Activated CD8-positive, alpha-beta memory T cell treated with anti-CD3 and anti-CD28 coated beads for 48 hours (primary cell): ENCODE results near the gene TRAF7.

ENCODE experiments used
- DNase-seq, 3 experiments: peaks; one replicate each; pipeline ENCODE4 v3.0.0-alpha.2; 2020; ENCODE audit warnings: low read depth in 2 of 3, low spot score in 2 of 3

The TRAF7 gene

DNA sequence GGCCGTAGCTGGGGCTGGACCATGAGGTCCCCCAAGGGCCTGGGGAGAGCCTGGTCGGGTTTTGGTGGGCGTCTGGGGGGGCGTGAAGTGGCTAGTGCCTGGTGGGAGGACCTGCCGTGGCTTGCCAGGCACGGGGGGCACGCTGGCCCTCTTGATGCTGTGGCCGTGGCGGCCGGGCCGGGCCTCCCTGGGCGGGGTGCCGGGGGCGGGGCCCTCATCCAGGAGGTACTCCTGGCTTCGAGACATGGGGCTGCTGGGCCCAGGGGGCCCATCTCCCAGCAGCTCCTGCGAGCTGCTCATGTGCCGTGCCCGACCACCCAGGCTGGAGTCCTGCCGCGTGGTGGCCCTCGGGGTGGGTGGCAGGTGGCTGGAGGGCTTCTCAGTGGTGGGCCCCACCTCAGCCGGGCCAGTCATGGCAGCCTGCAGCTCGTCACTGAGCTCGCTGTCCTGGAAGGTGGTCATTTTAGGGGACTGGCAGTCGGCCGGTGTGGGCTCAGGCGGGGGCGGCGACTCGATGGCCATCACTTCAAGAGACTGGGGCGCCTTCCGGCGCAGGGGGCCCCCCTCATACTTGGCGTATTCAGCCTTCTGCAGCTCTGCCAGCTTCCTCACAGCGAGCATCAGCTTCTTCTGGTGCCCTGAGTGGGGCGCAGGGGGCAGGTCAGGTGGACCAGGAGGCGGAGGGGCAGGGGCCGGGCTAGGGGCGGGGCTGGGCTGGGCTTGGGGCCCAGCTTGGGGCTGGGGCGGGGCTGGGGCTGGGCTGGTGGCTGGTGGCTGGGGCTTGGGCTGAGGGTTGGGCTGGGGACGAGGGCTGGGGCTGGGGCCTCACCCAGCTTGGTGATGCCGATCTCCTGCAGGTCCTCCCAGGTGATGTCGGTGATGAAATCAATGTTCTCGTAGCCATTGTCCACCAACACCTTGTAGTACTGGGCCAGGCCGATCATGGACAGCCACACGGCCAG lies 25.7 kb downstream of the TRAF7 start:
- DNase-seq, result no peak

DNA sequence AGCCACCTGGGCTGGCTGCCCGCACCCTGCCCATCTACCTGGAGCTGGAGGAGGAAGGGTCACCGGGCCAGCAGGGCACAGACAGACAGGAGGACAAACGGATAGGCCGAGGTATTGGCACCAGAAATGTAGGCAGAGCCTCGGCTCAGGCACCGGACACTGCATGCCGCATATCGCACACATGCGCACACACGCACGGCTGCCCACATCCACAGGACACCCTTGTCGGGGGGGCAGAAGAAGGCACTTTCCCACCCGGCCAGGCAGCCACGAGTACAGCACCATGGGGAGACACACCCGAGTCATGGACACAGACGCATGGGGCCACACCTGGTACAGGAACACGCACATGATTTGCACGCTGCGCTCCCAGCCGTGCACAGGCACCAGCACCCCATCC lies 26.4 kb downstream of the TRAF7 start:
- no peak for DNase-seq

DNA sequence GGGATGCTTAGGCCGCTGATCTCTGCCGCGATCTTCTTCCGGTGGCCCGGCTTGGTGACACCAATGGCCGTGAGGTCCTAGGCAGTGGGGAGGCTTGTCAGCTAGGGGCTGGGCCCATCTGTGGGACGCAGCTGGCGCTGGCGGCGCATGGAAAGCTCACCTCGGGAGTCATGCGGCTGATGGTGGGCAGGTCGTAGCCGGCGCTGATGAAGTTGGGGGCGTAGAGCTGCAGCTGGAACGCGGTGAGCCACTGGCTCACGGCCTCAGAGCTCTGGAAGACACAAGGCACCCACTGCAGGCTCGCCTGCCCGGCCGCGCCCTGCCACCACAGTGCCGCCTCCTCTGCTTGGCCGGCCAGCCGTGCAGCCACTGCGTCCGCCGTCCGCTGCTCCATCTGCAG lies 28.1 kb downstream of the TRAF7 start:
- no peak for DNase-seq

DNA sequence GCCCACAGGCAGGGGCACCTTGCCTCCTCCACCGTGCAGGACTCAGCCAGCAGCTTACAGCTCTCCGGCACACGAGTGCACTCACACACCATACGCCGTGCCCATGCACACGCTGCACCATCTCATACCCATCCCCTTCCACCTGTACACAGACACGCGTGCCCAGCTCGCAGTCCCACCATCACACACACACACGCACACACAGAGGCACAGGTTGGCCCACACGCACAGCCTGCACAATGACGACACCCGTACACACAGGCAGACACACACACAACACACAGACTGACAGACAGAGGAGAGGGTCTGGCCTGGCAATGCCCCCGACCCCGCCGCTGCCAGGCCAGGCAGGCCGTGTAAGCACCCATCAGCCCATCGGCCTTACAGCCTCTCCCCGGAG lies 28.8 kb downstream of the TRAF7 start:
- DNase-seq, result no peak

DNA sequence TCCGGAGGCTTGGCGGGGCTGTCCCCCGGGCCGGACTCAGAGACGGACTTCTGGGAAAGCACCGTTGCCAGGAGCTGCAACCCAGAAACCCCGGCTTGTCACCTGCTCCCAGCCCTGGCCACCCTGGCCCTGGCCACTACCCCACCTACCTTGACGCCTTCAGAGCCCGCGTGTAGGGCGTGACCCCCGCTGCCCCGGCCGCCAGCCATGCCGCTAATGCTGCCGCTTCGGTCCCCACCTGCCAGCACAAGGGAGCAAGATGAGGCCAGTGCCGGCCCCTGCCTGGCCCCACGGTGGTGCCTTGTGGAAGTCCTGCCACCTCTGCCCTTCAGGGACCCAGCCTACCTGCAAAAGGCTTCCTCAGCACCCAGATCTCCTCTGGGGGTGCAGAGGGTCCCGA lies 29.4 kb downstream of the TRAF7 start:
- no peak for DNase-seq

DNA sequence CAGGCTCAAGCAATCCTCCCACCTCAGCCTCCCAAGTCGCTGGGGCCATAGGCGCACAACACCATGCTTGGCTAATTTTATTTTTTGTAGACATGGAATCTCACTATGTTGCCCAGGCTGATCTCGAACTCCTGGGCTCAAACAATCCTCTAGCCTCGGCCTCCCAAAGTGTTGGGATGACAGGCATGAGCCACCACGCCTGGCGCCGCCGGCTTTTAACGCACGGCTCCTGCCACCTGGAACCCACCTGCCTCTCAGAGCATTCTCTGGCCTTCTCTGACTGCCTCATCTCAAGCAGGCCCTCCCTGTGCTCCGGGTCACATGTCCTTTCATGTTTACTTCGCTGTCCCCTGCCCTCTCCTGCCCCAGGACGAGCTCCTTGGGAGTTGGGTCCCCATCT lies 30.5 kb downstream of the TRAF7 start:
- no peak for DNase-seq

DNA sequence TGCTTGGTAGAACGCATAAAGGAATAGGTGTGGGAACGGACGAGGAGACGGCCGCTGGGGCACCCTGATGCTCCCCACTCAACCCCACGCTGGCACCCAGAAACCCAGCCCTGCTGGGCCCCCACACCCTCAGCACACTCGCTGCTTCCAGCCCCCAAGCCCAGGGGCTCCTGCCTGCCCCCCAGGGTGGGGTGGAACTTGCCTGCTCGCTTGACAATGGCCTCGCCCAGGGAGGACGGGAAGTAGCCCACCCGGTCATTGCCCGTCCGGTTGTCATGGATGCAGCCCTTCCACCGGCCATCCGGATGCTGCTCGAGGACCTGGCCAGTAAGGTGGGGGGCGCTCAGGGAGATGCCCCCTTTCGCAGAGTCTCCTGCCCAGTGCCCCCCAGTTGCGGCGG lies 30.9 kb downstream of the TRAF7 start:
- no peak for DNase-seq

DNA sequence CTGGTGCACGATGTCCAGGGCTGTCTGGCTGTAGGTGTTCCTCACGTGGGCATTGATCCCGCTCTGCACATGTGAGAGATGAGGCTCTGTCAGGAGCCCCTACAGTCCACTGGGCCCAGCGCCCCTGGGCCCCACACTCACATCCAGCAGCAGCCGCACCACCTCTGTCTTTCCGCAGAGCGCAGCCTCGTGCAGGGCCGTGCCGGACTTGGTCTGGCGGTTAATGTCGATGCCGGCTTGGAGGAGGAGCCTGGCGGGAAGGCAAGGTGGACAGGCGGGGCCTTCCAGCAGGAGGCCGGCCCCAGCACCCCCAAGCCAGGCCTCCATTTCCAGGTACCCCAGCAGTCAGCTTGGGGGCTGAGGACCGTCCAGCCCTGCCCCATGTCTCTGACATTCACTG lies 31.6 kb downstream of the TRAF7 start:
- no peak for DNase-seq

DNA sequence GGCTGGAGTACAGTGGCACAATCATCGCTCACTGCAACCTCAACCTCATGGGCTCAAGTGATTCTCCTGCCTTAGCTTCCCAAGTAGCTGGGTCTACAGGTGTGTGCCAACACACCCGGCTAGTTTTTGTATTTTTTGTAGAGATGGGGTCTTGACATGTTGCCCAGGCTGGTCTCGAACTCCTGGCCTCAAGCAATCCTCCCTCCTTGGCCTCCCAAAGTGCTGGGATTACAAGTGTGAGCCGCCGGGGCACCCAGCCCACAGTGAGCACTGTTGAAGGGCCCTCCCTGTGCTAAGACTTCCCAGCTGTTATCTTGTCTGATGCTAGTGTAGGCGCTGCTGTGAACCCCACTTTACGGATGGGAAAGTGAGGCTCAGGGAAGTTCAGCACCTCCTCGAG lies 32.8 kb downstream of the TRAF7 start:
- no peak for DNase-seq

DNA sequence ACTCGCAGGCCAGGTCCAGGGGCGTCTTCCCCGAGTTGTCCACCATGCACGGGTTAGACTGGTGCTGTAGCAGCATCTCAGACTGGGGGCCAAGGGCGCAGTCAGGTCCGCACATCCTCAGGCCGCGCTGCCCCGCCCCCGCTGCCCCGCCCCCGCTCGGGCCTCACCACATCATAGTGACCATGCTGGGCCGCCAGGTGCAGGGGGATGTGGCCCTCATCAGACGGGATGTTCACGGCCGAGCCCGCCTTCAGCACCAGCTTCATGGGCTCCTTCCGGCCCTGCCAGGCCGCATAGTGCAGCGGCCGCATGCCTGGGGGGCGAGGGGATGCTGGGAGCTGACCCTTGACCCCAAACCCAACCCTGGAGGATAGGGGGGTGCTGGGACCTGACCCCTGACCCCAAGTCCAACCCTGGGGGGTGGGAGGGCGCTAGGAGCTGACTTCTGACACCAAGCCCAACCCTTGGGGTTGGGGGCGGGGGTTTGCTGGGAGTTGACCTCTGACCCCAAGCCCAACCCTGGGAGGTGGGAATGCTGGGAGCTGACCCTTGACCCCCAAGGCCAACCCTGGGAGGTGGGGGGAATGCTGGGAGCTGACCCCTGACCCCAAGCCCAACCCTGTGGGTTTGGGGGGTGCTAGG lies 33.8 kb downstream of the TRAF7 start:
- DNase-seq, result no peak

DNA sequence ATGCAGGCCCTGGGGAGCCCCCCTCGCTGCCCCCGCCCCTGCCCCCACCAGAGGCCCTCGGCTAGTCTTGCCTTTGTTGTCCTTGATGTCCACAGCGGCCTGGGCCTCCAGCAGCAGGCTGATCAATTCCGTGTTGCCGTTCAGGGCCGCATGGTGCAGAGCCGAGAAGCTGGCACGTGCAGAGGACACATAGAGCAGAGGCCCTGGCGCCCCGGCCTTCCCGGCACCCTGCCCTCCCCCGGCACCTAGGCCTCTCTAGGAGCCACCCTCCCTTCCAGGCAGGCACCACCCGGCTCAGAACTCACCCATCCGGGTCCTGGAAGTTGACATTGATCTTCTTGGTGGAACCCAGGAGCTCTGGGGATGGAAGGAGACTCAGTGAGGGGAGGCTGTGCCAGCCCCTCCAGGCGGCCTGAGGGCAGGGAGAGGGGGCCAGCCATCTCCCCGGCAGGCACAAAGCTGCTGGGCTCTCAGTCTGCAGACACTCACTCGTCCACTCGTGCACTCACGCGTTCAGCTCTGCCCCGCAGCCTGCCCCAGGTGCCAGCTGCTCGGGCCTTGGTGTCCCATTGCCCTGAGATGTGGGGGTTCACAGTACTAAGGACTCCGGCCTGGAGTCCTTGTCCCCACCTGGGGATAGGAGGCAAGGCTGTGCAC lies 34.5 kb downstream of the TRAF7 start:
- DNase-seq, result no peak

DNA sequence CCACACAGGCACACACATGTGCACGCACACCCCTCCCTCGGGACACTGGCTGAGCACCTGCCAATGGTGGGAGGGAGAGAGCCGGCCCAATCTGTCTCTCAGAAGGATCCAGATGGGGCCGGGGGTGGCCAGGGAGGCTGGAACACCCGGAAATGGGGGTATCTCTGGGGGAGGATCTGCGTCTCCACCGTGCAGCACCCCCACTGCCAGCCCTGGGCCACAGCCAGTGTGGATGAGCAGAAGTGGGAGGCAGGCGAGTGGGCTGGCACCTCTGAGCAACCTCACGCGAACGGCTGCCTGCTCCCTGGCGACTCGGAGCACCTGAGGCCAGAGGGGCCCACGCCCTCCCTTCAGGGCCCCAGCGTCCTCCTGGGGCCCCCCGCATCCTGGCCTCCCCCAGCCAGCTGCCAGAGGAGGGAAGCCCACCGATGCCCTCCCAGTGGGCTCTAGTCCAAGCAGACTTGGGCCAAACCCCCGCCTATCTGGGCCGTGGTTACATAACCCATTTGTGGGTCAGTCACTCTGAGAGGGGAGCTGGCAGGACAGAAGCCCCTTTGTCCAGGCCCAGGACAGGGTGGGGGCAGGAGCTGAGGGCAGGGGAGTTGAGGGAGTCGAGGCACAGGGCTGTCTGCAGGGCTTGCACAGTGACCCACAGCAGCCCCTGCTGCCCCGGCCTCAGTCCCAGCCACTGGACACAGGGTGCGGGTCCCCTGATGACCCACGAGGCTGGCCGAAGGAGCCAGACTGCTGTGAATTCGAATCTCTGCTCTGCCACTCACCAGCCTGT lies 35.3 kb downstream of the TRAF7 start:
- DNase-seq, result no peak

DNA sequence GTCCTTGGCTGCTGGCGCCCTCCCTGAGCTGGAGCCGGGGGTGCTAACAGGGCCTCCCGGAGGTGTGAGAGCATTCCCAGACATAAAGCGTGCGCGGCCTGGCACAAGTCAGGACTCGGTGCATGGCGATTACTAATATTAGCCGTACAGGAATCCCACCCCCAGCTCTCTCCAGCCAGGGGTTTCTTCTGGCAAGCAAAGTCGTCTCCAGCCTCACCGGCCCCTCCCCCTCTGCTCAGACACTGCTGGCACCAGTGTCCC lies 35.8 kb downstream of the TRAF7 start:
- no peak for DNase-seq

DNA sequence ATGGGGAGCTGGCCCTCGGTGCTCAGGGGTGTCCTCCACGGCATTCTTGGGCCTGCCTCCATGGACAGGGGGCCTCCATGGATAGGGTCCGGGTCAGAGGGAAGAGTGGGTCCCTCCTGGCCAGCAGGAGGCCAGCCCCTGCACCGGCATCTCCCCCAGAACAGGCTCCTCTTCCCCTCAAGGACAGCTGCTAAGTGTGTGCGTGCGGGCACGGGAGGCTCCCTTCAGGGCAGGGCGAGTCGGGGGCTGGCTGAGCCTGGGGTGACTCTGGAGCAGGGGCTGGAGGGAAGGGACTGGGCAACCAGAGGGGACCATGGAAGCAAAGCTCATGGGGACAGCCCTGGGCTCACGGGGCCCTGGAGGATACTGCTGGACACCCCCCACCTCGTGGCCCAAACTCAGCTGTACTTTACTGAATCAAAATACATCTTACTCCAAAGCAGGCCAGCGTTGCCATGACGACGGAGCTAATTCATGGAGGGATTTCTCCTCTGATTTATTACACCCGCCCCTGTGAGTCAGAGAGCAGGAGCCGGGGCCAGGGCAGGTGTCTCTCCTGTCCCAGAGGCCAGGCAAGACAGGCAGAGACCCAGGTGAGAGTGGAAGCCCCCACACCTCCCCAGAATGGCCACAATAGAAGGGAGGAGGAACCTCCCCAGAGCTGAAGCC lies 38.7 kb downstream of the TRAF7 start:
- no peak for DNase-seq

DNA sequence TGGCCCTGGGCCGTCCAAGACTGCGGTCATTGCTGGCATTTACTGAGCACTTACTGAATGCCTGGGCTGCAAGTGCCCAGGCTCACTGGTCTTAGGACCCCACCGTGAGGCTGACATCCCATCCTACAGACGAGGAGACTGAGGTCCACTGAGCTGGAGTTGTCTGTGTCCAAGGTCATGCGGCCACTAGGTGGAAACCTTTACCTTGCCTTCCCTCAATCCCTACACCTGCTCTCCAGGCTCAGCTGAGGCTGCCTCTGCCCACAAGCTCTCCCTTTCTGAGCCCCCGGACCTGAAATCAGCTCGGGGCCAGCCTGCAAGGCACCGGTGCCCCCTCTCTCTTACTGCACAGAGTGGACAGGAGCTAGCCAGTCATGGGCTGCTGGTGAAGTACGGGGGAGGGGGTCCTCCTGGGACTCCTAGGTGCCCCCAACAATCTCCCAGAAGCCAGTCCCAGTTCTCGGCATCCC lies 39.3 kb downstream of the TRAF7 start:
- no peak for DNase-seq

DNA sequence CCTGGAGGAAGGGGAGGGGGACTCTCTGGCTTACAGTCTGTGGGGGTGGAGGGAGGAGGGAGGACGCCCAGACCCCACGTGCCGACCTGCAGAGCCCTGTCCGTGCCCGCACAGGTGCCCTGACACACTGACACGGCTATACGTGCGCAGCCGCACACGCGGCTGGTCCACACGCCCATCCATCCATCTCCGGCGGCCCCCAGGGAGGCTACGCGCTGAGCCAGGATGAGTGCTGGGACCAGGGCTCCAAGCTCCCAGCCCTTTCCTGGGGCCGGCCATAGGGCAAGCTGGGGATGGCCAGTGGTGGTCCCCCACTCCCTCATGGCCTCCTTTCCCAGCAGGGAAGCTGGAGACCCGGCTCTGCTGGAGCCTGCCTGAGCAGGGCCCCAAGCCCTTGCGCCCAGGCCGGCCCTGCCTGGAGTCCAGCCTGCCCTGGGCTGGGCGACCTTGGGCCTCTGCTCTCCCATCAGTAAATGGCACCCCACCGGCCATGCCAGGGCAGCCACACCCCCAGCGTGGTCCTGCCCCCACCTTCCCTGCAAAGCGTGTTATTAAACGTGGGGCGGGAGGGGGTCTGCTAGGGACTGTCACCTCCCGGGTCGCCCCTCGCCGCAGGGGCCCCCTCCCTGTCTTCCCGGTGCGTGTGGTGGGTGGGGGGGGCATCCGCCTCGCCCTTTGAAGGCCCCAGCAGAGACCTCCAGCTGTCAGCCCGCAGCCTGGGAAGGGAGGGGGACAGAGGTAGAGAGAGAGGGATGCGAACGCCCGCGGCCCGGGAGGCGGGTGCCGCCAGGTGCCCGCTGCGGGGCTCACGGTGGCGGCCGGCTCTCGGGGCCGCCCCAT lies 40.0 kb downstream of the TRAF7 start:
- no peak for DNase-seq

DNA sequence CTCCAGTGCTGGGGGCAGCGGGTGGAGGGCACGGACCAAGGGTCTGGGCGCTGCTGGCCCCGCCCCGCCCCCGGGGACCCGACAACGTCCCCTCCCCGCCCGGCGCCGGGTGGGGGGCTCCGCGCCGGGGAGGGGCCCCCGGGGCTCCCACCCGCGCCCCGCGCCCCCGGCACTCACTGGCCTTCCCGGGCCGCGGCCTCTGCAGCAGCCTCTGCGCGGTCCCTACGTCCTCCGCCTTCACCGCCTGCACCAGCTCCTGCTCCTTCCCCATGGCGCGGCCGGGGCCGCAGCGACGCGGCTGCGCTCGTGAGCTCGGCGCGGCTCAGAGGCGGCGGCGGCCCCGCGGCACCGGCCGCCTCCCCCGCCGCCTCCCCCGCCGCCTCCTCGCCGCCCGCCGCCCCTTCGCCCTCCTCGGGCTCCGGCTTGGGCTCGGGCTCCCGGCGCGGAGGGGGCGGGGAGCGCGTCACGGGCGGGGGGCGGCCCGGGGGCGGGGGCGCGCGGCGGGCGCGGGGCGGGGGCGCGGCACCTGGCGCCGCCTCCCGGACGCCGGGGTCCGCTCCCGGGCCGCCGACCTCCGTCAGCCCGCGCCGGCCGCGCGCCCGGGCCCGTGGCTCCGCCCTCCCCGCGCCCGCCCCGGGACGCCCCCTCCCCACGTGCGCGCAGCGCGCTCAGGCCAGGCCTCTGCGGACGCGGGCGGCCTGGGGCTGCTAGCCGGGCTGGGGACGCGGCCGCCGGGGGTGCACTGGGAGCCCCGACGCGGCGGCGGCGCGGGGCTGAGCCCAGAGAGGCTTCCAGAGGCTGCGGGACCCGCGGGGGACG lies 40.8 kb downstream of the TRAF7 start, which contains the start of gene CASKIN1:
Gene CASKIN1, minus strand, starts transcription at position 444 of the 819 bp plus-strand sequence. Its CDS starts 173 bp downstream, at position 271.
- no peak for DNase-seq

DNA sequence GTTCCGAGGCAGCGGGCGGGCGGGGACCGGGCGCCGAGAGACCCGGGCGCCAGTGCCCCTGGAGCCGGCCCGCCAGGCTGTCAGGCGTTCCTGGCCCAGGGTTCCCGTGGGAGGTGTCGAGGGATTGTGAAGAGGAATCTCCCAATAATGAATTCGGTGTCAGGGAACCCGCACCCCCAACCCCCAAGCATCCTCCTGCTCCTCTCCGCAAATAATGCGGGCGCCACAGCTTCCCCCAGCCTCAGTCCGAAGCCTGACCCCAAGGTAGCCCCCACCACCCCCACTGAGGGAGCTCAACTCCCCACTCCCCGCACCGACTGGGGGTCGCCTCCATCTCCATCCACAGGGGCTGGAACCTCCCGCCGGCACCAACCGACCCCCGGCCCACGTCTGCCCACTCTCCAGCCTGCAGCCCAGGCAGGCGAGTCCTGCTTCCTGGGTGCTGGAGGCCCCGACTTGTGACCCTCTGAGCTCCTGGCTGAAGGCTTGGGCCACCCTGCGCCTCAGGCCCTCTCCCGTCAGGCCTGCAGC lies 41.5 kb downstream of the TRAF7 start:
- DNase-seq, result no peak

DNA sequence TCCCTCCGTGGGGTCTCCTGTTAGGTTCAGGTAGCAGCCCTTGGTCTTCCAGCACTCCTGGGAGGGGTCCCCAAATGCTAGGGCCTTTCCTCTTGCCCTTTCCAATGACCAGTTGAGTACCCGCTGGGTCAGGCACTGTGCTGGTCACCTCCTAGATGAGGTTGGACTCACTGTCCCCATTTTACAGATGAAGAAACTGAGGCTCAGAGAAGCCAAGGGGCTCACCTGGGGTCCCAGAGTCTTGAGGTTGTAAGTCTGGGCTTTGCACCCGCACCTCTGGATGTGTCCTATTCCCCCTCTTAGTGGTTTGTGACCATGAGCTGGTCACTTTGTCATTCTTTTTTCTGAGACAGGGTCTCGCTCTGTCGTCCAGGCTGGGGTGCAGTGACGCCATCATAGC lies 42.2 kb downstream of the TRAF7 start:
- DNase-seq, result no peak
